Limb (tissue), 2 donors: Measurements from ENCODE around the gene SLC9C2.
"Not testable (repeated sequence)": the region's sequence is repeated elsewhere in the genome, so short reads cannot be mapped to it uniquely, and the experiment has no call there.

Experiments
- DNase-seq, 2 donors: peaks; one replicate each; pipeline ENCODE4 v3.0.0-alpha.2; 2016; ENCODE audit errors: extremely low spot score in 2 of 2

The SLC9C2 gene, protein sequence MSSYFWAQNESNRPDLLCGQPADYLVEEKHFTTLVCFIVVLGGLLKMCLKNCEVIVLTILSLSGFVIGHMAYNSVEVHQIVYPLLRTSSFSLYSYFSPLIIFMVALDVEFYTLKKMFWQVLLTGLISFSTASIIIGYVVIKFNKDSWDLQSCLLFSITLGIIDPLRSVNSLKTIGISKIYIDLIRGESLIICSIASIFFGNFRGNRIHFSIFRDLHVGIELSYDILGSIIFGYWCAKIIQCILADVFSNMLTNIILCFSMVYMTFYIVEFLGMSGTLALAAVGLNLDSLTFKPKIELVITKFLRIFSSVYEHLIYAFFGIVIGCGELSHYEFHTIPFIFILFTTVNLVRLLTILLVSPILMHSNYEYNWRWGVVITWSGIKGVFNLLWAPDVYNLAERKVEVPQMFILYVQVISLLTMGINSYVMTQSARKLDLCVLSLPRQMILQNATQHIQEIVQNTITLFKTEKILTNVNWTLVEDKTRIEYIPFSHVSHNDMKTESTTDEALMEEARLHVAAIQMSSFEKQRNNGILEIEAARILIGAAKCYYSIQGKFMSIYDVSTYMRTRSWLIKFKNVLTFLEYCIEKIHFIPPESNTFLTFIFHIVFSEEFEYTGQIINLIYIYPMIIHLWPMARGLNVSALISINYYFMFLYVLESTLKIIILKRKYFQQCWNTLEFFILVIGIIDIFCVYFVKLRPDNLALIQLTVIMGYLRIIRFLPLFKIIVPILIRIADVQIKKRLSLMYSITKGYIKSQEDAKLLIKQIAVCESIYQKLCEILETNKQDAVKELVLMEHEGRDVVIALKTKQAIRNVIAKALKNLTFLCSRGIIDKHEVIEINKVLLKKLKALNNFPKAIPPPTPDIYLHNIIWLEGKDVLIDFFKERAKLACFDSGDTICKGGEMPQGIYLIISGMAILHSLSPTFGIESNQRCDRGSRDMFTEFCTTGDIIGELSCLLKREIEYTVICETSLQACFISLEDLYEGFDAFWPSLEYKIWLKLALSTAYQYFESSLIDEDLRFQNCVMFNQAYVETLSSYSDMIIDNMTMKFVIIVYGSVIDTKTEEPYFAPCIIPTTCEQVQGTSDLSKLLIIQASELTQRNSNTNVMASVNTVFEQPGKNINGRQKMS

GRCh38 chr1:173603056-173603591 is at the start of gene SLC9C2:
Gene SLC9C2, minus strand, starts transcription at chr1:173603072. Its CDS starts 1,296 bp downstream, at chr1:173601776.
- DNase-seq, result no peak

DNA sequence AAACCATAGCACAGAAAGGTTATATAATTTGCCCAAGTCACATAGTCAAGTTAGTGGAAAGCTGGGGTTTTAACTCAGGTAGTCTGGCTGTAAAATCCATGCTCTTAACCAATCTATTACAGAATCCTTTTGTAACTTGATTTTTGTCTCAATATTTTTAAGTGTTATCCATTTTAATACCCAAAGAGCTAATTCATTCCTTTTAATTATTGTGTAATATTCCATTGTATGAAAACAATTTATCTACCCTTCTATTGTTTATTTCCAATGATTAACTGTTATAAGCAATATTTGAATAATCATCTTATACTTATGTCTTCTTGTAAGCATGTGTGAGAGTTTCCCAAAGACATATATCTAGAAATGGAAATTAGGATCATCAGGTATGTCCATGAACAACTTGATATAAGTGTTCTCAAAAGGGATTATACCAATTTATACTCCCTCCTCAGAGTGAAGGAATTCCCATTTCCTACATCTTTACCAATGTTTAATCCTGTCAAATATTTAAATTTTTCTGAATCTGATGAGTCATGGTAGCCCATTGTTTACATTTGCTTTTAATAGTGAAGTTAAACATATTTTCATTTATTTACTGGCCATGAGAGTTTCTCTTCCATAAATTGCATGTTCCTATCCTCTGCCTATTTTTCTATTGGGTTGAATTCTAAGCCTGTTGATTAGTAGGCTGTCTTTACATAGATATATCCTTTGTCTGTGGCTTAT is 46.2 kb upstream of the SLC9C2 start:
- no peak for DNase-seq

DNA sequence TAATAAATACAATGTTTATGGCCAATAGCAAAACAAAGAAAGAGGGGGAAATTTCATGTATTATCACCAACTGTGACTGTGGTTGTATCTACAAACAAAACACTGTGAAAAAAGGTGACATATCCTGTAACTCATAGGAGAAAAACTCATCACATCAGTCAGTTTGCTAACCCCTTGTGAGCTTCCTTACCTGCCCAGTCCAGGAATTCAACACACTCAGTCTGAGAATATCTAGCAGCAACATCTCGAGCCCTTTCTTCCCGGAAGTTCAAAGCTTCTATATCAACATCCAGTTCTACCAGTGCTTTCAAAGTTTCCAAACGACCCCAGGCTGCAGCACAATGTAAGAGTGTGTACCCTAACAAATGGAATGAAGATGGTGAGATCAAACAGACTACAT is 43.8 kb upstream of the SLC9C2 start:
- no peak for DNase-seq

DNA sequence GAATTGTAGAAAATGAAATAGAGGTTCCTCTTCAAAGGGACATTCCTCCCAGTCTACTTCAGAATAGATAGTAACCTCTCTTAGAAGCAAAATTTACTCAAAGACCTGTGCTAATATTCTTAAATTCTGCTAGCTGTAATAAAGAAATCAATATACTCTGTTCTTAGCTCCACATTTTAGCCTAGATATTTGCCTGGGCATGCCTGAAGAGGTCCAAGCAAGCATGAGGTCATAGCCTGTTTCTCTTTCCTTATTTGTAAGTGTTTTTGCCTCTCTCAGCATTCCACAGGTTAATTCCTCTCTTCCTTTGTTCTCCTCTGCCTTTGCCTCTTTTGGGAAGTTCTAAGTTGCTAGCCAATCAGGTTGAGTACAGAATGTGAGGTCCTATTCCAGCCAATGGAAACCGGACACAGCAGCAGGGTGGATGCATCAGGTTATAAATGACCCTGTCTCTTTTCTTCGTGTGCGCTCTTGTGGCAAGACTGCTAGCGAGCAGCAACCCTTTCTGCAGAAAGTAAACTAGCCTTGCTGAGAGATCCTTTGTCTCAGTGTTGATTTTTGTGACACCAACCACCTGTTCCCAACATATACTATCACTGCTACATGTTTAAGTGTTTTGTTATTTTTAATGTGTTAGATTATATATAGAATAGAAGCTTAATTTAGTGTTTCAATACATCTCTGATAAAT is 39.7 kb upstream of the SLC9C2 start:
- not testable (repeated sequence) for DNase-seq

DNA sequence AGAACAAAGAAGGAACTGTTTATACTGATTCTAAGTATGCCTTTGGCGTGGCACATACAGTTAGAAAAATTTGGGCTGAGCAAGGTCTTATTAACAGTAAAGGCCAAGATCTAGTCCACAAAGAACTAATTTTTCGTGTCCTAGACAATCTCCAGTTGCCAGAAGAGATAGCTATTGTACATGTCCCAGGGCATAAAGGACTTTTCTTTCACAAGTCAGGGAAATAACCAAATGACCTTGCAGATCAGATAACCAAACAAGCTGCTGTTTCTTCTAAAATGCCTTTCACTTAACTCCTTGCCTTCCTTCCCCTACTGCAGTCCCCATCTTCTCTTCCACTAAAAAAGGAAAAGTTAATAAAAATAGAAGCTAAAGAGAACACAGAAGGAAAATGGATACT is 36.2 kb upstream of the SLC9C2 start:
- DNase-seq, result no peak

GRCh38 chr1:173638043-173639021 is 35.5 kb upstream of the SLC9C2 start:
- DNase-seq, result no peak

GRCh38 chr1:173637236-173638042 is 34.6 kb upstream of the SLC9C2 start:
- not testable (repeated sequence) for DNase-seq

GRCh38 chr1:173635116-173635515 is 32.2 kb upstream of the SLC9C2 start, which contains the start of gene TEX50:
Gene TEX50, plus strand, starts transcription at chr1:173635338. Its CDS starts 184 bp downstream, at chr1:173635522.
- no peak for DNase-seq

- DNase-seq, result no peak
Observed at GRCh38 chr1:173628888-173629287, 26.0 kb upstream of the SLC9C2 start.

GRCh38 chr1:173627269-173627668 is 24.4 kb upstream of the SLC9C2 start:
- no peak for DNase-seq

- no peak for DNase-seq
Observed at GRCh38 chr1:173616859-173617258, 14.0 kb upstream of the SLC9C2 start.

- DNase-seq, result not testable (repeated sequence)
Observed at GRCh38 chr1:173613086-173613485, 10.2 kb upstream of the SLC9C2 start.

DNA sequence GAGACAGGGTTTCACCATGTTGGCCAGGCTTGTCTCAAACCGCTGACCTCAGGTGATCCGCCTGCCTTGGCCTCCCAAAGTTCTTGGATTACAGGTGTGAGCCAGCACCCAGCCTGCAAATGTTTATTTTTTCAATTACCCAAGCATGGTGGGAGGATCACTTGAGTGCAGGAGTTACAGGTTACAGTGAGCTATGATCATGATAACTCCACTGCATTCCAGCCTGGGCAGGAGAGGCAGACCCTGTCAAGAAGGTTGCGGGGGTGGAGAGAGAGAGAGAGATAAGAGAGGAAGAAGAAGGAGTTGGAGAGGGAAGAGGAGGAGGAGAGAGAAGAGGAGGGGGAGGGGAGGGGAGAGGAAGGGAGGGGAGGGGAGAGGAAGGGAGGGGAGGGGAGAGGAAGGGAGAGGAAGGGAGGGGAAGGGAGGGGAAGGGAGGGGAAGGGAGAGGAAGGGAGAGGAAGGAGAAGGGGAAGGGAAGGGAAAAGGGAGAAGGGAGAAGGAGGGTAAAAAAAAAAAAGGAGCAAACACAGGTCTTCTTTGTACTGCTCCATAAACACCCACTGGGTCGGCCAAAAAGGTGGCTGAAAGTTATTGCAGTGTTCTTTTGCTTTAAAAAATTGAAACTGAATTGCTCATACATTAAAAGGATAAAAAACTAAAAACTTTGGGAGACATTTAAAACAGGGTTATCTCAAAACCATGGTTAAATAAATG is 5.8 kb upstream of the SLC9C2 start:
- no peak for DNase-seq

- no peak for DNase-seq
Observed at GRCh38 chr1:173601588-173601987, 1.3 kb downstream of the SLC9C2 start.

DNA sequence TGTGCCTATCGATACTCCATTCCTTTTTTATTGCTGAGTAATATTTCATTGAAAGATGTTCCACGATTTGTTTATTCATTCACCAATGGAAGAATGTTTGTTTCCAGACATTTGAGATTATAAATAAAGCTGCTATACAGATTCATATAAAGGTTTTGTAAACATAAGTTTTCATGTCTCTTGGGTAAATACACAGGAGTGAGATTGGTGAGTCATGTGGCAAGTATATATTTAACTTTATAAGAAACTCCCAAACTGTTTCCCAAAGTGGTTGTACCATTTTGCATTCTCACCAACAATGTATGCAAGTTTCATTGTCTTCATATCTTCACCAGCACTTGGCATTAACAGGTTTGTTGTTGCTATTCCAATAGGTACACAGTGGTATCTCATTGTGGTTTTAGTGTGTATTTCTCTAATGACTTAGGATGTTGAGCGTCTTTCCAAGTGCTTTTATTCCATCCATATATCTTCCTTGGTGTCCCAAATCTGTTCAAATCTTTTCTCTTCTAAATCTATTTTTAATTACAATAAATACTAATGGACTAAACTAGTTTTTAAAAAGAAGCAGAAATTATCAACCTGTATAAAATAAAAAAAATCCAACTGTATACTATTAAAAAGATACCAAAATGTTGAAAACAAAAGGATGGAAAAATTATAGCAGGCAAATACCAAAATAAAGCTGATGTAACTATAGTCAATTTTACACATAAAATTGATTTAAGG is 6.6 kb downstream of the SLC9C2 start:
- no peak for DNase-seq

GRCh38 chr1:173591138-173591537 is 11.7 kb downstream of the SLC9C2 start:
- DNase-seq, result not testable (repeated sequence)

GRCh38 chr1:173590557-173590956 is 12.3 kb downstream of the SLC9C2 start:
- no peak for DNase-seq
